ENCODE results near the gene SLC6A9. TPM values are rescaled to one million over a fixed set of nuclear protein-coding genes. Genes with fewer than 3 reads are reported as not detected.

Gene SLC6A9
- total and polyA plus RNA-seq, 2 experiments from 2014 or later: 14.4 to 20.0 TPM

- no peaks in the 10 kb centered on the region for H3K4me1 ChIP-seq (ENCODE audit: insufficient read depth)
- H3K79me2 ChIP-seq (replicated peaks; ENCODE audit: insufficient read depth): no peaks in the 10 kb centered on the region; the same call in 1 of the 2 replicates
- Mint-ChIP-seq H3K27me3 (ENCODE audit: insufficient read depth, low read depth, poor library complexity) (peaks cover 5% of the 10 kb centered on the region), H3K27ac (no peak overlapping the region), H3K4me1 (peaks cover 10% of the 10 kb centered on the region; the same call in 2 of the 3 replicates), H3K9me3 (no peaks in the 10 kb centered on the region), H3K4me3 (no peak overlapping the region), H3K36me3 (ENCODE audit: low read depth) (peaks cover 53% of the 10 kb centered on the region)
- no peak overlapping the region for H3K27ac ChIP-seq (ENCODE audit: low read depth)
- H2AFZ ChIP-seq: no peak overlapping the region
- H3K4me2 ChIP-seq: no peak overlapping the region
- no peak for TF ChIP-seq EZH2phosphoT487 (IDR thresholded peaks at IDR 0.05; ENCODE audit: unreplicated experiment)
- no peak for TF ChIP-seq ZNF114 (CRISPR knock-in tag; IDR thresholded peaks at IDR 0.05)
- TF ChIP-seq, protein P1, sequence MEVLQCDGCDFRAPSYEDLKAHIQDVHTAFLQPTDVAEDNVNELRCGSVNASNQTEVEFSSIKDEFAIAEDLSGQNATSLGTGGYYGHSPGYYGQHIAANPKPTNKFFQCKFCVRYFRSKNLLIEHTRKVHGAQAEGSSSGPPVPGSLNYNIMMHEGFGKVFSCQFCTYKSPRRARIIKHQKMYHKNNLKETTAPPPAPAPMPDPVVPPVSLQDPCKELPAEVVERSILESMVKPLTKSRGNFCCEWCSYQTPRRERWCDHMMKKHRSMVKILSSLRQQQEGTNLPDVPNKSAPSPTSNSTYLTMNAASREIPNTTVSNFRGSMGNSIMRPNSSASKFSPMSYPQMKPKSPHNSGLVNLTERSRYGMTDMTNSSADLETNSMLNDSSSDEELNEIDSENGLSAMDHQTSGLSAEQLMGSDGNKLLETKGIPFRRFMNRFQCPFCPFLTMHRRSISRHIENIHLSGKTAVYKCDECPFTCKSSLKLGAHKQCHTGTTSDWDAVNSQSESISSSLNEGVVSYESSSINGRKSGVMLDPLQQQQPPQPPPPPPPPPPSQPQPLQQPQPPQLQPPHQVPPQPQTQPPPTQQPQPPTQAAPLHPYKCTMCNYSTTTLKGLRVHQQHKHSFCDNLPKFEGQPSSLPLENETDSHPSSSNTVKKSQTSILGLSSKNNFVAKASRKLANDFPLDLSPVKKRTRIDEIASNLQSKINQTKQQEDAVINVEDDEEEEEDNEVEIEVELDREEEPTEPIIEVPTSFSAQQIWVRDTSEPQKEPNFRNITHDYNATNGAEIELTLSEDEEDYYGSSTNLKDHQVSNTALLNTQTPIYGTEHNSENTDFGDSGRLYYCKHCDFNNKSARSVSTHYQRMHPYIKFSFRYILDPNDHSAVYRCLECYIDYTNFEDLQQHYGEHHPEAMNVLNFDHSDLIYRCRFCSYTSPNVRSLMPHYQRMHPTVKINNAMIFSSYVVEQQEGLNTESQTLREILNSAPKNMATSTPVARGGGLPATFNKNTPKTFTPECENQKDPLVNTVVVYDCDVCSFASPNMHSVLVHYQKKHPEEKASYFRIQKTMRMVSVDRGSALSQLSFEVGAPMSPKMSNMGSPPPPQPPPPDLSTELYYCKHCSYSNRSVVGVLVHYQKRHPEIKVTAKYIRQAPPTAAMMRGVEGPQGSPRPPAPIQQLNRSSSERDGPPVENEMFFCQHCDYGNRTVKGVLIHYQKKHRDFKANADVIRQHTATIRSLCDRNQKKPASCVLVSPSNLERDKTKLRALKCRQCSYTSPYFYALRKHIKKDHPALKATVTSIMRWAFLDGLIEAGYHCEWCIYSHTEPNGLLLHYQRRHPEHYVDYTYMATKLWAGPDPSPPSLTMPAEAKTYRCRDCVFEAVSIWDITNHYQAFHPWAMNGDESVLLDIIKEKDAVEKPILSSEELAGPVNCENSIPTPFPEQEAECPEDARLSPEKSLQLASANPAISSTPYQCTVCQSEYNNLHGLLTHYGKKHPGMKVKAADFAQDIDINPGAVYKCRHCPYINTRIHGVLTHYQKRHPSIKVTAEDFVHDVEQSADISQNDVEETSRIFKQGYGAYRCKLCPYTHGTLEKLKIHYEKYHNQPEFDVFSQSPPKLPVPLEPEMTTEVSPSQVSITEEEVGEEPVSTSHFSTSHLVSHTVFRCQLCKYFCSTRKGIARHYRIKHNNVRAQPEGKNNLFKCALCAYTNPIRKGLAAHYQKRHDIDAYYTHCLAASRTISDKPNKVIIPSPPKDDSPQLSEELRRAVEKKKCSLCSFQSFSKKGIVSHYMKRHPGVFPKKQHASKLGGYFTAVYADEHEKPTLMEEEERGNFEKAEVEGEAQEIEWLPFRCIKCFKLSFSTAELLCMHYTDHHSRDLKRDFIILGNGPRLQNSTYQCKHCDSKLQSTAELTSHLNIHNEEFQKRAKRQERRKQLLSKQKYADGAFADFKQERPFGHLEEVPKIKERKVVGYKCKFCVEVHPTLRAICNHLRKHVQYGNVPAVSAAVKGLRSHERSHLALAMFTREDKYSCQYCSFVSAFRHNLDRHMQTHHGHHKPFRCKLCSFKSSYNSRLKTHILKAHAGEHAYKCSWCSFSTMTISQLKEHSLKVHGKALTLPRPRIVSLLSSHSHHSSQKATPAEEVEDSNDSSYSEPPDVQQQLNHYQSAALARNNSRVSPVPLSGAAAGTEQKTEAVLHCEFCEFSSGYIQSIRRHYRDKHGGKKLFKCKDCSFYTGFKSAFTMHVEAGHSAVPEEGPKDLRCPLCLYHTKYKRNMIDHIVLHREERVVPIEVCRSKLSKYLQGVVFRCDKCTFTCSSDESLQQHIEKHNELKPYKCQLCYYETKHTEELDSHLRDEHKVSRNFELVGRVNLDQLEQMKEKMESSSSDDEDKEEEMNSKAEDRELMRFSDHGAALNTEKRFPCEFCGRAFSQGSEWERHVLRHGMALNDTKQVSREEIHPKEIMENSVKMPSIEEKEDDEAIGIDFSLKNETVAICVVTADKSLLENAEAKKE (CRISPR knock-in tag; IDR thresholded peaks at IDR 0.05): no peak
- TF ChIP-seq POLR2AphosphoS5 (IDR thresholded peaks at IDR 0.05; ENCODE audit: low read depth): no peak
- no peak for TF ChIP-seq STAT1 (IDR thresholded peaks at IDR 0.05; ENCODE audit: unreplicated experiment)
- TF ChIP-seq, protein P2, sequence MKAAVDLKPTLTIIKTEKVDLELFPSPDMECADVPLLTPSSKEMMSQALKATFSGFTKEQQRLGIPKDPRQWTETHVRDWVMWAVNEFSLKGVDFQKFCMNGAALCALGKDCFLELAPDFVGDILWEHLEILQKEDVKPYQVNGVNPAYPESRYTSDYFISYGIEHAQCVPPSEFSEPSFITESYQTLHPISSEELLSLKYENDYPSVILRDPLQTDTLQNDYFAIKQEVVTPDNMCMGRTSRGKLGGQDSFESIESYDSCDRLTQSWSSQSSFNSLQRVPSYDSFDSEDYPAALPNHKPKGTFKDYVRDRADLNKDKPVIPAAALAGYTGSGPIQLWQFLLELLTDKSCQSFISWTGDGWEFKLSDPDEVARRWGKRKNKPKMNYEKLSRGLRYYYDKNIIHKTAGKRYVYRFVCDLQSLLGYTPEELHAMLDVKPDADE (IDR thresholded peaks at IDR 0.05): no peak
- no peak for TF ChIP-seq REST (IDR thresholded peaks at IDR 0.05; ENCODE audit: unreplicated experiment)
- TF ChIP-seq EZH2 (IDR thresholded peaks at IDR 0.05; ENCODE audit: low read depth, unreplicated experiment): no peak
- TF ChIP-seq, protein P3, sequence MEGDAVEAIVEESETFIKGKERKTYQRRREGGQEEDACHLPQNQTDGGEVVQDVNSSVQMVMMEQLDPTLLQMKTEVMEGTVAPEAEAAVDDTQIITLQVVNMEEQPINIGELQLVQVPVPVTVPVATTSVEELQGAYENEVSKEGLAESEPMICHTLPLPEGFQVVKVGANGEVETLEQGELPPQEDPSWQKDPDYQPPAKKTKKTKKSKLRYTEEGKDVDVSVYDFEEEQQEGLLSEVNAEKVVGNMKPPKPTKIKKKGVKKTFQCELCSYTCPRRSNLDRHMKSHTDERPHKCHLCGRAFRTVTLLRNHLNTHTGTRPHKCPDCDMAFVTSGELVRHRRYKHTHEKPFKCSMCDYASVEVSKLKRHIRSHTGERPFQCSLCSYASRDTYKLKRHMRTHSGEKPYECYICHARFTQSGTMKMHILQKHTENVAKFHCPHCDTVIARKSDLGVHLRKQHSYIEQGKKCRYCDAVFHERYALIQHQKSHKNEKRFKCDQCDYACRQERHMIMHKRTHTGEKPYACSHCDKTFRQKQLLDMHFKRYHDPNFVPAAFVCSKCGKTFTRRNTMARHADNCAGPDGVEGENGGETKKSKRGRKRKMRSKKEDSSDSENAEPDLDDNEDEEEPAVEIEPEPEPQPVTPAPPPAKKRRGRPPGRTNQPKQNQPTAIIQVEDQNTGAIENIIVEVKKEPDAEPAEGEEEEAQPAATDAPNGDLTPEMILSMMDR (conservative IDR thresholded peaks at IDR 0.05; ENCODE audit: low read depth in 2 of 2): no peak
- no peak for TF ChIP-seq CREB1 (CRISPR knock-in tag; IDR thresholded peaks at IDR 0.05; ENCODE audit: low read depth)
- no peaks in the 10 kb centered on the region for H3K9me2 ChIP-seq (ENCODE audit: insufficient read depth)
- ATAC-seq (no peak), DNase-seq (ENCODE audit: low spot score) (no peak)
- no peak overlapping the region for H3K4me3 ChIP-seq
- H3K27me3 ChIP-seq (ENCODE audit: insufficient read depth): no peaks in the 10 kb centered on the region
- H3K36me3 ChIP-seq (ENCODE audit: insufficient read depth): no peaks in the 10 kb centered on the region
- no peaks in the 10 kb centered on the region; the same call in 1 of the 2 replicates for H4K20me1 ChIP-seq (replicated peaks; ENCODE audit: insufficient read depth)
- no peaks in the 10 kb centered on the region for H3F3A ChIP-seq (replicated peaks; ENCODE audit: low read depth)
Measured at GRCh38 chr1:44020464-44020863, 10.8 kb downstream of the SLC6A9 start.

Data from GM23338 (cell line).